CD4-positive, alpha-beta T cell treated with Interleukin-15 for 1 hour (primary cell): ENCODE results near the gene SHTN1.

ENCODE experiments used
- DNase-seq: peaks from one replicate; pipeline ENCODE4 v3.0.0-alpha.2; 2020

The SHTN1 gene

GRCh38 chr10:116984202-116984990 lies 20.6 kb downstream of the SHTN1 start:
- no peak for DNase-seq

- DNase-seq = no peak
Measured at GRCh38 chr10:116980041-116980440, 24.9 kb downstream of the SHTN1 start.

- DNase-seq = no peak
Measured at GRCh38 chr10:116978901-116979300, 26.1 kb downstream of the SHTN1 start.

- no peak for DNase-seq
Measured at GRCh38 chr10:116974456-116975005, 30.5 kb downstream of the SHTN1 start.

- DNase-seq = no peak
Measured at GRCh38 chr10:116973946-116974455, 31.0 kb downstream of the SHTN1 start.

- no peak for DNase-seq
Measured at GRCh38 chr10:116973371-116973905, 31.5 kb downstream of the SHTN1 start.

- DNase-seq = no peak
Measured at GRCh38 chr10:116972131-116972530, 32.9 kb downstream of the SHTN1 start.

GRCh38 chr10:116970050-116970449 lies 34.9 kb downstream of the SHTN1 start:
- no peak for DNase-seq

- no peak for DNase-seq
Measured at GRCh38 chr10:116968331-116968730, 36.7 kb downstream of the SHTN1 start.

- DNase-seq = no peak
Measured at GRCh38 chr10:116961406-116962251, 43.4 kb downstream of the SHTN1 start.

- no peak for DNase-seq
Measured at GRCh38 chr10:116960066-116960776, 44.8 kb downstream of the SHTN1 start.

GRCh38 chr10:116952729-116953128 lies 52.3 kb downstream of the SHTN1 start:
- DNase-seq = no peak

- no peak for DNase-seq
Measured at GRCh38 chr10:116948530-116948870, 56.5 kb downstream of the SHTN1 start.

GRCh38 chr10:116947841-116948529 lies 57.0 kb downstream of the SHTN1 start:
- DNase-seq = no peak

- DNase-seq = no peak
Measured at GRCh38 chr10:116944911-116945310, 60.1 kb downstream of the SHTN1 start.

GRCh38 chr10:116931806-116932205 lies 73.2 kb downstream of the SHTN1 start:
- no peak for DNase-seq

- no peak for DNase-seq
Measured at GRCh38 chr10:116926426-116926825, 78.6 kb downstream of the SHTN1 start.

- no peak for DNase-seq
Measured at GRCh38 chr10:116925056-116925455, 79.9 kb downstream of the SHTN1 start.

- no peak for DNase-seq
Measured at GRCh38 chr10:116919706-116920105, 85.3 kb downstream of the SHTN1 start.

- no peak for DNase-seq
Measured at GRCh38 chr10:116919164-116919563, 85.8 kb downstream of the SHTN1 start.

GRCh38 chr10:116918583-116918982 lies 86.4 kb downstream of the SHTN1 start:
- DNase-seq = no peak

GRCh38 chr10:116917481-116917880 lies 87.5 kb downstream of the SHTN1 start:
- DNase-seq = no peak
